Activated CD4-positive, alpha-beta memory T cell treated with anti-CD3 and anti-CD28 coated beads for 36 hours (primary cell): ENCODE measurements around the gene UCK2. TPM values are rescaled to one million over a fixed set of nuclear protein-coding genes. Genes with fewer than 3 reads are reported as not detected.

Source experiments
- CTCF ChIA-PET: fragments of 350-600 bp; sonication (Branson Sonifier 250); formaldehyde crosslinking; loops from one replicate; lab custom pipeline; 2021; ENCODE audit warnings: antibody characterized with exemption, inconsistent platforms; lab: Charles Lee
- POLR2A ChIA-PET: fragments of 350-600 bp; sonication (Branson Sonifier 250); formaldehyde crosslinking; loops from one replicate; lab custom pipeline; 2021; ENCODE audit warnings: antibody characterized with exemption; lab: Charles Lee
- DNase-seq: peaks from one replicate; pipeline ENCODE4 v3.0.0-alpha.2; 2020
- H3K27ac Mint-ChIP-seq: one replicate; pipeline ENCODE4 v1.8.0; 2021; ENCODE audit warnings: mixed read lengths
- H3K27me3 Mint-ChIP-seq: one replicate; pipeline ENCODE4 v1.8.0; 2021; ENCODE audit warnings: mixed read lengths
- H3K36me3 Mint-ChIP-seq: one replicate; pipeline ENCODE4 v1.8.0; 2021; ENCODE audit warnings: mixed read lengths
- H3K4me1 Mint-ChIP-seq: one replicate; pipeline ENCODE4 v1.8.0; 2021; ENCODE audit warnings: low read depth, mixed read lengths
- H3K4me3 Mint-ChIP-seq: one replicate; pipeline ENCODE4 v1.8.0; 2021; ENCODE audit warnings: mild to moderate bottlenecking, mixed read lengths
- H3K9me3 Mint-ChIP-seq: one replicate; pipeline ENCODE4 v1.8.0; 2021; ENCODE audit warnings: mixed read lengths
- intact Hi-C: fragments of 100-400 bp; cut with micrococcal nuclease; formaldehyde crosslinking; loops from one replicate; pipeline ENCODE4 v1.15.1; 2023
- total RNA-seq, 2 experiments: library from RNA; stranded (reverse); gene quantifications; one replicate each; pipeline ENCODE4 v1.2.3, GENCODE V29; 2021

The UCK2 gene
- total RNA-seq, 2 experiments from 2014 or later: 60.1 to 61.8 TPM

- H3K27ac Mint-ChIP-seq: no peak overlapping the region
These were observed 84.3 kb downstream of the UCK2 start for GRCh38 chr1:165911609-165912281.

GRCh38 chr1:165912638-165913037, 85.2 kb downstream of the UCK2 start:
- H3K9me3 Mint-ChIP-seq: no peaks in the 10 kb centered on the region
- no peak overlapping the region for H3K27ac Mint-ChIP-seq
- no peak for DNase-seq
- intact Hi-C loops: loop anchor here (5.0 kb wide), 1 partner anchor 520 kb away; no protein-coding TSS in a partner anchor
- H3K36me3 Mint-ChIP-seq: peaks cover 8% of the 10 kb centered on the region
- ChIA-PET POLR2A (no interaction called here), CTCF (interaction anchor here (0.6 to 4.7 kb wide), 9 partner anchors 9 to 312 kb away, joined by 3 to 81 read pairs (median 4); partner anchors contain the start of gene ALDH9A1)
- peaks cover 3% of the 10 kb centered on the region for H3K4me1 Mint-ChIP-seq
- H3K4me3 Mint-ChIP-seq: no peak overlapping the region
- H3K27me3 Mint-ChIP-seq: no peaks in the 10 kb centered on the region

More at GRCh38 chr1:165911609-165912281, 84.3 kb downstream of the UCK2 start:
- Mint-ChIP-seq H3K4me1 (peaks cover 3% of the 10 kb centered on the region), H3K27me3 (no peaks in the 10 kb centered on the region), H3K9me3 (no peaks in the 10 kb centered on the region), H3K36me3 (peaks cover 12% of the 10 kb centered on the region), H3K4me3 (no peak overlapping the region)
- ChIA-PET POLR2A (no interaction called here), CTCF (interaction anchor here (0.9 to 4.7 kb wide), 6 partner anchors 11 to 544 kb away, joined by 3 to 81 read pairs (median 4); no protein-coding TSS in a partner anchor)
- DNase-seq: no peak
- intact Hi-C loops: loop anchor here (5.0 kb wide), 1 partner anchor 519 kb away; no protein-coding TSS in a partner anchor

DNA sequence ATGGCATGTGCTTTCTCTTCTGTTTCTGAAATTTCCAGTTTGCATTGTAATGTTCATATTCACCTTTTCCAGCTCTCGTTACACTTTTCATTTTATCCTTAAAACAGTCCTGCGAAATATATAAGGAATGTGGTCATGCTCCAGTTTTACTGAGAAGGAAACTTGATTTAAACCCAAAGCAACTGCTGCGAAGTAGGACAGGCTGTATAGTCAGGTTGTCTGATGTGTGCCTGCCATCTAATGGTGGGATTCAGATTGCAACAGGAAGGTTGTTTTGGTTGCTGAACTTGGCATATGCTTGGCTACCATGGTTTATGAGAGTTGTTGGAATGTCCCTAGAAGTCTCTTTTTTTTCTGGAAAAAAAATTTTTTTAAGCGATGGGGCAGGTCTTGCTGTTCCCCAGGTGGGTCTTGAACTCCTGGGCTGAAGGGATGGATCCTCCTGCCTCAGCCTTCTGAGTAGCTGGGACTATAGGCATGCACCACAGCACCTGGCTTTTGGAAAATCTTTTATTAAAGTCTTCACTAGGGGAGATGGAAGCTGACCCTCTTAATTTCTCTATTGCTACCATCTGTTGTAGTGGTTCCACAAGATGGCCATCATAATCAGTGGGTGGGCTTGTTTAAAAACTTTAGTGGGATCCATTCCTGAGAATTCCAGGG, 86.9 kb downstream of the UCK2 start:
- Mint-ChIP-seq H3K27ac (no peak overlapping the region), H3K4me1 (peaks cover 3% of the 10 kb centered on the region), H3K4me3 (no peak overlapping the region), H3K27me3 (no peaks in the 10 kb centered on the region), H3K9me3 (no peaks in the 10 kb centered on the region), H3K36me3 (peaks cover 6% of the 10 kb centered on the region)
- CTCF ChIA-PET: interaction anchor here (0.6 to 4.7 kb wide), 22 partner anchors 9 to 790 kb away, joined by 3 to 81 read pairs (median 4); partner anchors contain the start of gene TMCO1
- POLR2A ChIA-PET: no interaction called here
- peak; percentile 71 for DNase-seq
- intact Hi-C loops: loop anchor here (1.0 to 5.0 kb wide), 5 partner anchors 87 to 522 kb away; partner anchors contain the start of genes TMCO1 and UCK2

DNA sequence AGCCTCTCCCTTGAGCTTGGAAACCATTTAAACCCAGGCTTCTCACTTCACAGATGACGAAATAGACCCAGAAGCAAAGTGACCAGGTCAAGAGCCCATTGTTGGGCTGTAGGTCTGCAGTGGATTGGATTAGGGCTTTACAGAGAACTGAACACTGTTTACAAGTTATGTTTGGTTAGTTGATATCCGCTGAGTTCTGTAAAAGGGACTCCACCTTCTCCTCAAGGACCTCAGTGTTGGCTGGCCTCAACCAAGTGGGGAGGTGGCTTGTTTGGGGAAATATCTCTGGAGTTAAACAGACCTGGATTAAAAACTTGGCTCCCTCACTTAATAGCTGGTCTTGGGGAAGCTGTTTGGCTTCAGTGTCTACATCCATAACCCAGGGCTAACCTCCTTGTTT, 88.1 kb downstream of the UCK2 start:
- Mint-ChIP-seq H3K27me3 (no peaks in the 10 kb centered on the region), H3K4me3 (no peak overlapping the region), H3K36me3 (peaks cover under 1% of the 10 kb centered on the region), H3K4me1 (peaks cover 3% of the 10 kb centered on the region), H3K27ac (no peak overlapping the region), H3K9me3 (no peaks in the 10 kb centered on the region)
- CTCF ChIA-PET: interaction anchor here (0.9 to 4.7 kb wide), 8 partner anchors 8 to 315 kb away, joined by 3 to 81 read pairs (median 5); partner anchors contain the start of genes ALDH9A1 and TMCO1
- POLR2A ChIA-PET: no interaction called here
- no peak for DNase-seq
- intact Hi-C loops: no loop called here

- no peak for DNase-seq
- POLR2A ChIA-PET: no interaction called here
- Mint-ChIP-seq H3K4me3 (no peak overlapping the region), H3K36me3 (no peaks in the 10 kb centered on the region), H3K27me3 (no peaks in the 10 kb centered on the region), H3K9me3 (no peaks in the 10 kb centered on the region), H3K4me1 (peaks cover 3% of the 10 kb centered on the region), H3K27ac (no peak overlapping the region)
- intact Hi-C loops: no loop called here
- CTCF ChIA-PET: interaction anchor here (0.9 to 4.7 kb wide), 5 partner anchors 9 to 315 kb away, joined by 3 to 81 read pairs (median 4); partner anchors contain the start of gene ALDH9A1
These were observed 88.5 kb downstream of the UCK2 start for GRCh38 chr1:165915932-165916348.

- intact Hi-C loops: no loop called here
- Mint-ChIP-seq H3K9me3 (no peaks in the 10 kb centered on the region), H3K36me3 (no peaks in the 10 kb centered on the region), H3K27ac (no peak overlapping the region), H3K27me3 (no peaks in the 10 kb centered on the region), H3K4me3 (no peak overlapping the region), H3K4me1 (peaks cover 3% of the 10 kb centered on the region)
- CTCF ChIA-PET: interaction anchor here (1.0 kb wide), 1 partner anchor 315 kb away, joined by 3 read pairs; no protein-coding TSS in a partner anchor
- POLR2A ChIA-PET: no interaction called here
- no peak for DNase-seq
These were observed 89.8 kb downstream of the UCK2 start for GRCh38 chr1:165917166-165917565.

- ChIA-PET POLR2A (no interaction called here), CTCF (interaction anchor here (0.5 to 2.8 kb wide), 28 partner anchors 8 to 566 kb away, joined by 3 to 14 read pairs (median 3); no protein-coding TSS in a partner anchor)
- no peak for DNase-seq
- Mint-ChIP-seq H3K27ac (no peak overlapping the region), H3K27me3 (peaks cover 11% of the 10 kb centered on the region), H3K4me3 (no peak overlapping the region), H3K9me3 (no peaks in the 10 kb centered on the region), H3K4me1 (no peaks in the 10 kb centered on the region), H3K36me3 (no peaks in the 10 kb centered on the region)
- intact Hi-C loops: loop anchor here (1.0 to 5.0 kb wide), 2 partner anchors 555 to 1133 kb away; no protein-coding TSS in a partner anchor
These were observed 96.7 kb downstream of the UCK2 start for GRCh38 chr1:165924117-165924516.

DNA sequence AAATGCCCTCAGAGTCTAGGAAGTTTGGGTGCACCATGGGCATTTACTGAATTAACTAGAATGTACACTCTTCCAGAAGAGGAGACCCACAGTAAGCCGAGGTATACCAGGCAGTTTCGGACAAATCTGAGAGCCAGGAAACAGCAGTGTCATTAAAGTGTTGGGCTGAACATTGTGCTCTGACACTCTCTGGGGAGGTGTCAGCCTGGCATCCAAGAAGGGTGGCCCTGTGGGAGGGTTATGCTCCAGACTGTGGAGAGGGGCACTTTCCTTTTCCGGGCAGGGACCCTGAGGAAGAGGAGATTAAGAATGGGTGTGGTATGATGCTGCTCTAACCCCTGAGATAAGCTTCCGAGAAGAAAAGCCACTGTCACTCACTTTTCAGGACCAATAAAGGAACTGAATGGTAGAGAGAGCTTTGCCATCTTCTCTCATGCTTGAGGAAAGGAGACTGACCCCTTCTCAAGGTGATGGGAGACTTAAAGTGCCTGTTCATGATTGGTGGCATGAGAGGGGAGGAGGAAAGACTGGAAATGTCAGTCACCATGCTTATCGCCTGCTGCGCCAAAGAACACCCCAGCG, 98.2 kb downstream of the UCK2 start:
- H3K36me3 Mint-ChIP-seq: no peaks in the 10 kb centered on the region
- ChIA-PET POLR2A (no interaction called here), CTCF (interaction anchor here (1.2 to 2.8 kb wide), 10 partner anchors 8 to 564 kb away, joined by 3 to 14 read pairs (median 4); partner anchors contain the start of gene ALDH9A1)
- intact Hi-C loops: loop anchor here (5.0 kb wide), 1 partner anchor 242 kb away; the partner anchor contains the start of gene FAM78B
- no peaks in the 10 kb centered on the region for H3K4me1 Mint-ChIP-seq
- H3K27ac Mint-ChIP-seq: no peak overlapping the region
- H3K9me3 Mint-ChIP-seq: no peaks in the 10 kb centered on the region
- H3K4me3 Mint-ChIP-seq: no peak overlapping the region
- peaks cover 11% of the 10 kb centered on the region for H3K27me3 Mint-ChIP-seq
- DNase-seq: no peak

- H3K27ac Mint-ChIP-seq: no peak overlapping the region
- H3K4me1 Mint-ChIP-seq: no peaks in the 10 kb centered on the region
- no peak for DNase-seq
- POLR2A ChIA-PET: no interaction called here
- peaks cover 11% of the 10 kb centered on the region for H3K27me3 Mint-ChIP-seq
- H3K4me3 Mint-ChIP-seq: no peak overlapping the region
- CTCF ChIA-PET: interaction anchor here (0.6 to 2.0 kb wide), 5 partner anchors 16 to 552 kb away, joined by 3 to 13 read pairs (median 3); no protein-coding TSS in a partner anchor
- intact Hi-C loops: loop anchor here (5.0 kb wide), 1 partner anchor 240 kb away; the partner anchor contains the start of gene FAM78B
- H3K9me3 Mint-ChIP-seq: no peaks in the 10 kb centered on the region
- H3K36me3 Mint-ChIP-seq: no peaks in the 10 kb centered on the region
These were observed 99.8 kb downstream of the UCK2 start for GRCh38 chr1:165927169-165927568.

GRCh38 chr1:165928075-165928731, 100.8 kb downstream of the UCK2 start:
- intact Hi-C loops: loop anchor here (1.0 to 5.0 kb wide), 3 partner anchors 239 to 551 kb away; partner anchors contain the start of gene FAM78B
- ChIA-PET CTCF (interaction anchor here (0.7 to 2.0 kb wide), 12 partner anchors 12 to 552 kb away, joined by 3 to 13 read pairs (median 4); no protein-coding TSS in a partner anchor), POLR2A (no interaction called here)
- H3K9me3 Mint-ChIP-seq: no peaks in the 10 kb centered on the region
- H3K4me1 Mint-ChIP-seq: no peaks in the 10 kb centered on the region
- peak; percentile 68 for DNase-seq
- no peak overlapping the region for H3K27ac Mint-ChIP-seq
- no peaks in the 10 kb centered on the region for H3K36me3 Mint-ChIP-seq
- no peak overlapping the region for H3K4me3 Mint-ChIP-seq
- H3K27me3 Mint-ChIP-seq: peaks cover 12% of the 10 kb centered on the region

DNA sequence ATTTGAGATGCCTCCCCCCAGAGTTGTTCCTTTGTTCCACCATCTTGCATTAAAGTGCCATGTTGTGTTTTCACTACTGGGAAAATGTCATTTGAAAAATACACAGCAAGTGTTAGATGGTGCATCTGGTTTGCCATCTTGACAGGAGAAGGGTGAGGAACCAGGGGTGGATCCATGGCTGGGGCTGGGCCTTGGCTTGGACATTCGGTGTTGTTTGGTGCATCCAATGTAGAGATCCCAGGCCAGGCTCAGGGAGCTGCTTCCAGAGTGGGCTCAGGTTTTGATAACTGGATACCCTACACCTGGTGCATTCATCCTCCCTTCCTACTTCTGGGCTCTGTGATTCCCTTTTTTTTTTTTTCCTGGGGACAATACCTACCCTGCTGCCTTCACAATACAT, 103.5 kb downstream of the UCK2 start:
- ChIA-PET POLR2A (no interaction called here), CTCF (interaction anchor here (1.7 kb wide), 1 partner anchor 548 kb away, joined by 4 read pairs; no protein-coding TSS in a partner anchor)
- H3K27ac Mint-ChIP-seq: no peak overlapping the region

More for the DNA sequence above, 103.5 kb downstream of the UCK2 start:
- peaks cover 5% of the 10 kb centered on the region for H3K27me3 Mint-ChIP-seq
- H3K4me1 Mint-ChIP-seq: no peaks in the 10 kb centered on the region
- H3K4me3 Mint-ChIP-seq: no peak overlapping the region
- no peaks in the 10 kb centered on the region for H3K9me3 Mint-ChIP-seq
- H3K36me3 Mint-ChIP-seq: no peaks in the 10 kb centered on the region
- no peak for DNase-seq
- intact Hi-C loops: no loop called here
